NCI-H2029 treated with DMSO at 0.1 percent for 48 hours (cell line): ENCODE data around the gene NKAIN4.

ENCODE experiments used
- DNase-seq: peaks from one replicate; lab custom pipeline; 2025; lab: John Stamatoyannopoulos, UW

NKAIN4 gene

GRCh38 chr20:63254232-63254605, at the start of gene NKAIN4:
NKAIN4 (minus strand) TSS chr20:63254463; CDS start chr20:63254450, 13 bp downstream.
- no peak for DNase-seq

GRCh38 chr20:63303095-63303666, 48.9 kb upstream of the NKAIN4 start:
- no peak for DNase-seq

GRCh38 chr20:63301671-63302070, 47.4 kb upstream of the NKAIN4 start:
- DNase-seq, result no peak

GRCh38 chr20:63298731-63299312, 44.6 kb upstream of the NKAIN4 start:
- no peak for DNase-seq

GRCh38 chr20:63297796-63298572, 43.7 kb upstream of the NKAIN4 start:
- no peak for DNase-seq

- DNase-seq, result no peak
Measured at GRCh38 chr20:63297371-63297781, 43.1 kb upstream of the NKAIN4 start.

GRCh38 chr20:63296531-63297299, 42.5 kb upstream of the NKAIN4 start:
- DNase-seq, result no peak

- DNase-seq, result no peak
Measured at GRCh38 chr20:63295846-63296245, 41.6 kb upstream of the NKAIN4 start.

GRCh38 chr20:63295422-63295821, 41.2 kb upstream of the NKAIN4 start:
- no peak for DNase-seq

GRCh38 chr20:63295018-63295417, 40.8 kb upstream of the NKAIN4 start:
- DNase-seq, result no peak

GRCh38 chr20:63294536-63294900, 40.3 kb upstream of the NKAIN4 start:
- DNase-seq, result no peak

- no peak for DNase-seq
Measured at GRCh38 chr20:63293871-63294535, 39.7 kb upstream of the NKAIN4 start.

GRCh38 chr20:63293456-63293855, 39.2 kb upstream of the NKAIN4 start:
- DNase-seq, result no peak

- DNase-seq, result no peak
Measured at GRCh38 chr20:63292904-63293303, 38.6 kb upstream of the NKAIN4 start, which contains the start of gene COL20A1. COL20A1 (plus strand) TSS chr20:63293186; CDS start chr20:63295108, 1,922 bp downstream.

GRCh38 chr20:63292292-63292701, 38.0 kb upstream of the NKAIN4 start:
- no peak for DNase-seq

- no peak for DNase-seq
Measured at GRCh38 chr20:63291811-63292210, 37.5 kb upstream of the NKAIN4 start.

- DNase-seq, result no peak
Measured at GRCh38 chr20:63290677-63291472, 36.6 kb upstream of the NKAIN4 start.

GRCh38 chr20:63290136-63290676, 35.9 kb upstream of the NKAIN4 start:
- DNase-seq, result no peak

- DNase-seq, result no peak
Measured at GRCh38 chr20:63289311-63290135, 35.3 kb upstream of the NKAIN4 start.
